NCI-H2171 treated with DMSO at 0.1 percent for 48 hours (cell line): ENCODE measurements around the gene C1QL4.
"Not testable (repeated sequence)": the region's sequence is repeated elsewhere in the genome, so short reads cannot be mapped to it uniquely, and the experiment has no call there.

Experiments
- DNase-seq: peaks from one replicate; lab custom pipeline; 2025; lab: John Stamatoyannopoulos, UW

C1QL4 gene

DNA sequence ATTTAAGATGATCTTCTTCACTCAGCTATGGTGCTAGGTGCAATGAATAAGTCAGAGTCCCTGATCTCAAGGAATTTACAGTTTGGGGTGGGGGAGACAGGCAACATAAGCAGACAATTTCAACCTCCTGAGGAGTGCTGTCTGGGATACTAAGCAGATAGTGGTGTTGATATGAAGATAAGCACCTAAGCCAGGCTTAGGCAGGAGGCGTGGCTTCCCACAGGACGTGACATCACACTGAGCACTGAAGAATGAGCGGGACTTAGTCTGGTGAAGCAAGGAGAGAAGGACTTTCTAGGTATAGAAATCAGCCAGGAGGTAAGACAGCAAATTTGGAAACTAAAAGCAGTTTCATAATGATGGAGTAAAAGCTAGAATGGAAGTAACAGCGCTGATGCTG, 35.2 kb downstream of the C1QL4 start:
- DNase-seq: no peak

DNA sequence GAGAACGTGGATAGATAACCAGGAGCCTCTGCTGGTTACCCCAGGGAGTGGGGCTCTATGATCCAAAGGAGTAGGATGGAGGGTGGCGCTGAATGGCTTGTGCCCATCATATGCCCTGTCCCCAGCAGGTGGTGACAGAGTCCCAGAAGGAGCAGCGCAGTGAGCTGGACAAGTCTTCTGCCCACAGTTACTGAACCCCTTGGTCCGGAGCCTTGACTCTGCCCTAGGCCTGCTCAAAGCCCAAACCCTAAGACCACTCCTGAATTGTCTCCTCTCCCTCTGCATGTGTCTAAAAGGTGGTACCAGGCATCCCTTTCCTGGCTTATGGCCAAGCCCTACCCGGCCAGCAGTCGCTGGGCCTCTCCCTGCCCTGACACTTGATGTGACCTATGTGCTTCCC, 38.8 kb downstream of the C1QL4 start:
- DNase-seq: no peak

DNA sequence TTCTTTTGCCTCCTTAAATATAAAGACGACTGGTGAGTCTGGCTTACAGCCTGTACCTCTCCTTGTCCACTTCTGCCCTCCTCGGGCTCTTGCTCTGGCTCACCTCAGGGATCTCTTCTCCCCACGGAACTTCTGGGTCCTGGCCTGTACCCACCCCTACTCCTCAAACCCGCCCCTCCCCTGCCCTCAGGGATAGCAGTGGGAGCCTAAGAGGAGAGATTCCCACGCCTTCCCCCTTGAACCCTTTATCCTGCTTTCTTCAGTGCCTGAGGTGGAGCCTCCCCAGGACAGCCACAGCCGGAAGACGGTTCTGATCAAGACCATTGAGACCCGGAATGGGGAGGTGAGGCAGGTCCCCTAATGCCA, 39.3 kb downstream of the C1QL4 start:
- no peak for DNase-seq

DNA sequence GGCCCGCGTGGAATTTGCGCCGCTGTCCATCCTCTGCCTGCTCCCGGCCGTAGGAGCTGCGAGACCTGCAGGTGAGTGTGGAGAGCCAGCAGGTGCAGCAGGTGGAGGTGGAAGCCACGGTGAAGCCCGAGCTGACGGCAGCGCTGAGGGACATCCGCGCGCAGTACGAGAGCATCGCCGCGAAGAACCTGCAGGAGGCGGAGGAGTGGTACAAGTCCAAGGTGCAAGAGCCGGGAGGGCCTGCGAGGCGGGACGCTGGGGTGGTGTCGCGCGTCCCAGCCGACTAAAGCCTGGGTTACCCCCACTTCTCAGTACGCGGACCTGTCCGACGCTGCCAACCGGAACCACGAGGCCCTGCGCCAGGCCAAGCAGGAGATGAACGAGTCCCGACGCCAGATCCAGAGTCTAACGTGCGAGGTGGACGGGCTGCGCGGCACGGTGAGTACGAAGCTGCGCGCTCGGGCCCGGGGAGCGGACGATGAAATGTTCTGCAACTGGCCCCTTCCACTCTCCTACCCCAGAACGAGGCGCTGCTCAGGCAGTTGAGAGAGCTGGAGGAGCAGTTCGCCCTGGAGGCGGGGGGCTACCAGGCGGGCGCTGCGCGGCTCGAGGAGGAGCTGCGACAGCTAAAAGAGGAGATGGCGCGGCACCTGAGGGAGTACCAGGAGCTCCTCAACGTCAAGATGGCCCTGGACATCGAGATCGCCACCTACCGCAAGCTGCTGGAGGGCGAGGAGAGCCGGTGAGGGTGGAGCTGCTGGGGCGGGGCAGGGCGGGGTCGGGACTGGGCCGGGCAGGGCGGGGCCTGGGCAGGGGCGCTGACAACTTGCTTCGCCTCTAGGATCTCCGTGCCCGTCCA, 39.9 kb downstream of the C1QL4 start:
- DNase-seq: peak; percentile 79

DNA sequence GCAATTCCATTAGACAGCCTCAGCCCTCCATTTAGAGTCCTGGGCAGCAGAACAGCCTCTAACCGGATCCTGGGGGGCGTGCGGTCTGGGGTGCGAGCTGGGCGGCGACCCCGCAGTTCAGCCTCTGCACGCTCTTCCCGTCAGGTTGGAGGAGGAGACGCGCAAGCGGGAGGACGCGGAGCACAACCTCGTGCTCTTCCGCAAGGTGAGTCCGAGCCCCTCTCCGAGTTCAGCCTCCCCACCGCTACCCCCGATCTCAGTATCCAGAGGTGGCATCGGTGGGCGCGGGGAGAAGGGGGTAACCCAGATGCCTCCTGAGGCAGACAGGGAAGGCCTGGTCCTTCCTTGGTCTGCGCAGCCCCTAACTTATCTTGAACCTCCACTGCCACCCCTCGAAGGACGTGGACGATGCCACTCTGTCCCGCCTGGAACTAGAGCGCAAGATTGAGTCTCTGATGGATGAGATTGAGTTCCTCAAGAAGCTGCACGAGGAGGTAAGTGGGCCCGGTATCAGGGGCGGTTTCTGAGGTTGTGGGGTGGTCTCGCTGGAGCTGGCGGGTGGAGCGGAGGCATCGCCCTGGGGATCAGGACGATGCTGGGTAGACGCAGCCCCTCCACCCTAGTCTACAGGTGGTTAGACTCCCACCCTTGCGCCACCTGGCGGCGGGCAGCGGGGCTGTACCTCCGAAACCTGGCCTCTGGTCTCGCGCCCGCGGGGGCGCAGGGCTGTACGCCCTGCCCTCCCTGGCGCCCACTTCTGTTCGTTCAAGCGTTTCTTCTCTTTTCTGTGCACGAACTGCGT, 40.8 kb downstream of the C1QL4 start:
- peak; percentile 68 for DNase-seq

DNA sequence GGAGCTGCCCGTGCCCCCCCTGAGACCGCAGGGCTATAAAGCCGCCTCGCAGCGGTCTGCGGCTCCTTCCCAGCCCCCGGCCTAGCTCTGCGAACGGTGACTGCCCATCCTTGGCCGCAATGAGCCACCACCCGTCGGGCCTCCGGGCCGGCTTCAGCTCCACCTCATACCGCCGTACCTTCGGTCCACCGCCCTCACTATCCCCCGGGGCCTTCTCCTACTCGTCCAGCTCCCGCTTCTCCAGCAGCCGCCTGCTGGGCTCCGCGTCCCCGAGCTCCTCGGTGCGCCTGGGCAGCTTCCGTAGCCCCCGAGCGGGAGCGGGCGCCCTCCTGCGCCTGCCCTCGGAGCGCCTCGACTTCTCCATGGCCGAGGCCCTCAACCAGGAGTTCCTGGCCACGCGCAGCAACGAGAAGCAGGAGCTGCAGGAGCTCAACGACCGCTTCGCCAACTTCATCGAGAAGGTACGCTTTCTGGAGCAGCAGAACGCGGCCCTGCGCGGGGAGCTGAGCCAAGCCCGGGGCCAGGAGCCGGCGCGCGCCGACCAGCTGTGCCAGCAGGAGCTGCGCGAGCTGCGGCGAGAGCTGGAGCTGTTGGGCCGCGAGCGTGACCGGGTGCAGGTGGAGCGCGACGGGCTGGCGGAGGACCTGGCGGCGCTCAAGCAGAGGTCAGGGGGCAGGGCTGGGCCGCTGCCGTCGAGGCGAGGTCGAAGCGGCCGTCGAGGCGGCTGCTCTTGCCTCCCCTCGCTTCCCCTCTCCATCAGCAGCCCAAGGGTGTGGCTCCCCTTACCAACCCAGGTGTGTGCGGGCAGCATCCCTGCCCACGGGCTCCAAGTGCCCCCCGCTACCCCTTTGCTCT, 41.7 kb downstream of the C1QL4 start, which contains the start of gene PRPH:
Gene PRPH, plus strand, starts transcription at position 66 of the 855 bp plus-strand sequence. Its CDS starts 54 bp downstream, at position 120.
- DNase-seq: no peak

DNA sequence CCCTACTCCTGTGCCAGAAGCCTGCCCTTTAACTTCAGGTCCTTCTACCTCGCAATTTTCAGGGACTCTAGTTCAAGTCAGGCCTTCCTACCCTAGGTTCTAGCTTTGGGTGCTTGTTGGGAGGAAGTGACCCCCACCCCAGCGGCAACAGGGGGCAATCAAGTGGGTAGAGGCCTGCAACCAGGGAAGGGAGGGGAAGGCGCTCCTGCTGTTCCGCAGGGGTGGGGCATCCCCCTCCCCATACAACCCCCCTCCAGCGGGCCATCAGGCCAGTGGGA, 42.2 kb downstream of the C1QL4 start:
- no peak for DNase-seq

DNA sequence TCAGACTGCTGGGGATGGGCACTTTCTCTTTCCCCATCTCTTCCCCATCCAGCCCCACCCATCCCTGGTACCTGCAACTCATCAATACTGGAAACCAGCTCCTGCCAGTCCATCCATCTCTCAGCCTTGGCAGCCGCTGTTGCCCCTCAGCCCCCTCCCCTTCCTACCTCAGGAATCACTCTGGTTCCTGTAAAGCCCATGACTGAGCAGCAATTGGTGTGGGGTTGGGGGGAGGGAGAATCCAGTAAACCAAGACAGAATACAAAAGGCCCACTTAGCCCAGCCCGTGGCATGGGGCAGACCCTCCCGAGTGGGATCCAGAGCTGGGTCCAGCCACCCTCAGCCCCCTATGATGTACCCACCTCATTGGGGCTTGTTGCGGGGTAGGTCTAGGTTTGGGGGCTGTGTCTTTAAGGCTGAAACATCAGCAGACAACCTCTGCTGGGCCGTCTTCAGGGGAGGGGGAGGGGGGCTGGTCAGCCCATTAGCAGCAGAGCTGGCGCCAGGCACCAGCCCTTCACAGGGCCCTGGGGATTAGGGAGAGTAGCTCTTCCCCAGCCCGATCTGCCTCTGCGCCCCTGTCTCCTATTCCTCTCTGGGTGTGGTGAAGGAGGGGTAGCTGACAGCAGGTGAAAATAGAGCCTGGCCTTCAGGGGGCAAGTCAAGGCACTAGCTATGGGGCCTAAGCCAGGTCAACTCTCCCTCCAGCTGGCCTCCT, 42.7 kb downstream of the C1QL4 start:
- peak; percentile 53 for DNase-seq

DNA sequence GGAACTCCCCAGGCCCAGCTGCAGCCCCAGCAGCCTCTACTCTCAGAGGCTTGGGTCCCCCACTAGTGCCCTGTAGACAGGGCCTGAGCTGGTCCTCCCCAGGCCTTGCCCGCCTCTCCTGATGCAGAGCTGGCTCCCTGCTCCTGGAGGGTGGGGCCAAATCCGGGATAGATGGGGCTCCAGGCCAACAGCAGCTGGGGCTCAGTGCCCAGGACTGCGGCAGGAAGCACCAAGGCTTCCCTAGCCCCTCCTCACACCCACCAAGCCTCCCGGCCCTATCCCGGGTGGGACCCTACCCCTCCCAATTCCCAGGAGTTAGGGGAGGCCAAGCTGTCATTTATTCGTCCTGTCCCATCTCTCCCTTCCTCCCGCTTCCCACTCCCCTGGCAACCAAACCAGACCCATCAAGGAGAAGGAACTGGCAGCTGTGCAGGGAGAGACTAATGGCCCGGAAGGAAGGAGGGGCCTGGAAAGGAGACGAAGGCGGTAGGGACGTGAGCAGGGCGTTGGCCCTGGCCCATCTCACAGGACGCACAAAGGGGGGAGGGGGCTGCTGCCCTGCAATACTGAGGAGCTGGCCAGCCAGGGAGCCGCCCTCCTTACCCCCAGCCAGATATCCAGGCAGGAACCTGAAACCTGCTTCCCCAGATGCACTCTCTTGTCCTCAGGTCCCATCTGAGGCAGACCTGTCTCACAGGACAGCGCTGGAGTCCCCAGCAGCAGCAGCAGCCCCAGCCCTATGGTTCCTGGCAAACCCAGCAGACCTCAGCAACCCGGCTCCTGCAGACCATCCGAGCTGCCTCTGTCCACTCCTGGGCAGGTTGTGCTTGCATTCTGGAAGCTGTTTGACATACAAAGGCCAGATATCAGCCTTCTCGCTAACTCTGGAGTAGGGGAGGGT, 43.7 kb downstream of the C1QL4 start:
- DNase-seq: peak; percentile 92

DNA sequence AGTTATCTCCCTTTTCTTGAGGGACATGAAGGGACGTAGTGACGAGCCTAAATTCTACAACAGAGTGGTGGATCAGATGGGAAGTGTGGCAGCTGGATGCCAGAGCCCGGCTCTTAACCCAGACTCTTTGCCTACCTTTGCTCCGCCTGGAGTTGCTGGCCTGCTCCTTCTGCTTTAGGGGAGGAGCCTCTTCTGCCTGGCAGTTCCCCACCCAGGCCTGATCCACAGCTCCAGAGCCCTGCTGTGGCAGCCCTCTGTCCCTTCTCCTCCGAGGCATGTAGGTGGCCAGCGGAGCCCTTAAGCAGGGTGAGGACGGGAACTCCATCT, 44.3 kb downstream of the C1QL4 start:
- peak; percentile 86 for DNase-seq

DNA sequence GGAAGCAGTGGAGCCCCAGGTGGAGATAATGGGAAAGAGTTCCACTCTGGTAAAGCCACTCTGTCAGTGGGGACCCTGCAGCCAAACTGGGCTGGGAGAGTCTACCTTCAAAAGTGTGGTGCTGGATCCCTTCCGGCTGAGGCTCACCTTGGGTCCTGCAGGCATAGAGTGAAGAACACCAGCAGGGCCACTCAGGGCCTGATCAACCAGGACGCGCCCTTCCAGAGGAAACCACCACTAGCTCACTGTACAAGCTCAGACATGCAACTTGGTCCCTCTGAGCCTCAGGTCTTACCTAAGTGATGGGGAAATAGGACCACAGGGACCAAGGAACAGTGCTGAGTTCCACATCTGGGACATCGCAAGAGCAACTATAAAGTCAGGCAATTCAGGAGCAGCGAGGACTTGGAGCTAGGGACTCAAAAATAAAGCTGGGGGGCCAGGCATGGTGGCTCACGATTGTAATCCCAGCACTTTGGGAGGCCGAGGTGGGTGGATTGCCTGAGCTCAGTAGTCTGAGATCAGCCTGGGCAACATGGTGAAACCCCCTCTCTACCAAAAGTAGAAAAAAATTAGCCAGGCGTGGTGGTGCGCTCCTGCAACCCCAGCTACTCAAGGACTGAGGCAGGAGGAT, 47.9 kb downstream of the C1QL4 start:
- DNase-seq: no peak

DNA sequence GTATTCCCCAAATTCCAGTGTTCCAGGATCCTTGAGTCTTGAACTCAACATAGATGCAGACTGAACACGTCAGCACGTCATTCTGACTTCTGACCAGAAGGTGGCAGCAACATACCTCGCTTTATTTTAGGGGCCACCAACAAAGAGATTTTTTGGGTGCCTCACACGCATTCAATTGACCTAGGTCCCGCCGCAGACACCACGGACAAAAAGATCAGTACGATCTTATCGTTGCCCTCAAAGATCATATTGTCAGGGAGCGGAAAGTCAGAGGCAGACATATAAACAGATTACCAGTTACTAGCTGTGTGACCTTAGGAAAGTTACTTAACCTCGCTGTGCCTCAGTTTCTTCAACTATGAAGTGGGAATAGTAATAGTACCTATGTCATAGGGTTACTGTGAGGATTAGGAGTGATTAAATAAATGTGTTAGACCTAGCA, 48.6 kb downstream of the C1QL4 start:
- peak; percentile 52 for DNase-seq

DNA sequence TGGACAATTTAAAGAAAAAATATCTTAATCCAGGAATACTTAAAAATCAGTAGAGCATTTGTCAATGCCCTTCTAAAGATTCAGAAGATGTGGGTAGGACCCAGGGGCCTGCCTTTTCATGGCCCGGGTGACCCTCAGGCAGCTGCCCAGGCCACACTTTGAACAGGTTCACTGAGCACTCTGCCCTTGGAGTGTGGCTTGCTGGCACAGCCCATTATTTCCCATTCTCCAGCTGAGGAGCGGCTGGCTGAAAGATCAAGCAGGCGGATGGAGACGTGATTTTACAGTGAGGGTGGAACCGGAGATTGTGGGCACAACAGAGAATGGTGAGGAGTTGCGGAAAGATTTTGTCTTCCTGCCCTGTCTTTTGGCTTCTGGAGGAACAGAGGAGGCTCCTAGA, 49.1 kb downstream of the C1QL4 start:
- no peak for DNase-seq

DNA sequence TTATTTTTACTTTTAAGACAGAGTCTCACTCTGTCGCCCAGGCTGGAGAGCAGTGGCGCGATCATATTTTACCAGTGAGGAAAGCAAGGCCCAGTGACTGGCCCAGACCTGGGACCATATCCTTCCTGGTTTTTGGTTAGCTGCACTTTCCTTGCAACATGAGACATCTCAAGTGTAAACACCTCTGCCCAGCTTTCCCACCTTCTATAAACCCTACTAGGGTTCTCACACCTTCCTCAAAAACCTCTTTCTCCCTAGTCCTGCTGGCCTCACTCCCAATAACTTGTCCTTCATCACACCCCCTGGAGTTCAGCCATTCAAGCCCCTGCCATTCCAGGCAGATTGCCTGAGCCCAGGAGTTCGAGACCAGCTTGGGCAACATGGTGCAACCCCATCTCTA, 52.3 kb downstream of the C1QL4 start:
- DNase-seq: no peak

DNA sequence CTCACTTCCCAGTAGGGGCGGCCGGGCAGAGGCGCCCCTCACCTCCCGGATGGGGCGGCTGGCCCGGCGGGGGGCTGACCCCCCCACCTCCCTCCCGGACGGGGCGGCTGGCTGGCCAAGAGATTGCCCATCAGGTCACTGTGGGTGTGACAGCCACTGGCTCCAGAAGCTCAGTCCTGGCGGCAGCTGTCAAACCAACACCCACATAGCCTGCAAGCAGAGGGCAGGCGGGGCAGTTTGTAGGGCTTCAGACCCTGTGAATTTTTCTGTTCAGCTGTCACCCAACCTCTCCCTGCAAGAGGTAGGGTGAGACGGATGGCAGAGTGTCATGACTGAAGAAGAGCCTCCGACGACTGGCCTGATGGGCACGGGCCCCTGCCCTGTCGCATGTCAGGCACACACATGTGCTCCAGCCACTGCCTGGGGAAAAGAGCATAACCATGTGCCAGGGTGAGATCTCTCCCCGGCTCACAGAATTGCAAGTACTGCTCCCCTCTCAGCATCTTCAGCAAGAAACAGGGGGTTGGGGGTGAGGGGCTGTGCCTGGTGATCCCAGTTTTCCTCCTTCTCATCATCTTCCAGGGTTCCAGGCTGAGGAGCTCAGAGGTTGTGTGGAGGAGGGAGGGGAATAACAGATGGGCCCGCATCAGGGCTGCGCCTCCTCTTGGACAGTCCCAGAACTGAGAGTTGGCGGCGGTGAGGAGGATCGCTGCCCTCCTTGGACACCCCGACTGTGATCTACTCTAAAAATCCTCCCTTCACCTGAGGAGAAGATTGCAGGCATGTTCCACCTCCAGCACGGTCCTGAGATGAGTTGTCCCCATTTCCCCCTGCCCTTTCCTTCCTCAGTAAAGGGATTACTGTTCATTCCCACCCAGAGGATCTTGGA, 53.2 kb downstream of the C1QL4 start:
- DNase-seq: no peak

DNA sequence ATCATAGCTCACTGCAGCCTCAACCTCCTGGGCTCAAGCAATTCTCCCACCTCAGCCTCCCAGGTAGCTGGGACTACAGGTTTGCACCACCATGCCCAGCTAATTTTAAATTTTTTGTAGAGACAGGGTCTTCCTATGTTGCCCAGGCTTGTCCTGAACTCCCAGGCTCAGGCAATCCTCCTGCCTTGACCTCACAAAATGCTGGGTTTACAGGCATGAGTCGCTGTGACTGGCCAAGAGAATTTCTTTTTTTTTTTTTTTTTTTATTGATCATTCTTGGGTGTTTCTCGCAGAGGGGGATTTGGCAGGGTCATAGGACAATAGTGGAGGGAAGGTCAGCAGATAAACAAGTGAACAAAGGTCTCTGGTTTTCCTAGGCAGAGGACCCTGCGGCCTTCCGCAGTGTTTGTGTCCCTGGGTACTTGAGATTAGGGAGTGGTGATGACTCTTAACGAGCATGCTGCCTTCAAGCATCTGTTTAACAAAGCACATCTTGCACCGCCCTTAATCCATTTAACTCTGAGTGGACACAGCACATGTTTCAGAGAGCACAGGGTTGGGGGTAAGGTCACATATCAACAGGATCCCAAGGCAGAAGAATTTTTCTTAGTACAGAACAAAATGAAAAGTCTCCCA, 54.1 kb downstream of the C1QL4 start:
- not testable (repeated sequence) for DNase-seq
